Glomerular visceral epithelial cell (primary cell): Measurements from ENCODE around the gene ITPR1.

Source experiments
- DNase-seq: peaks from one replicate; pipeline ENCODE4 v3.0.0-alpha.2; 2016; ENCODE audit errors: extremely low spot score

Gene ITPR1

GRCh38 chr3:4643904-4644547, 150.9 kb downstream of the ITPR1 start:
- DNase-seq = no peak

- DNase-seq = no peak
These were observed 151.8 kb downstream of the ITPR1 start for GRCh38 chr3:4644951-4645350.

- no peak for DNase-seq
These were observed 152.3 kb downstream of the ITPR1 start for GRCh38 chr3:4645468-4645867.

GRCh38 chr3:4647411-4647810, 154.3 kb downstream of the ITPR1 start:
- no peak for DNase-seq

GRCh38 chr3:4655145-4656045, 162.2 kb downstream of the ITPR1 start:
- DNase-seq = no peak

GRCh38 chr3:4656059-4656458, 162.9 kb downstream of the ITPR1 start:
- DNase-seq = peak; percentile 68

- no peak for DNase-seq
These were observed 163.6 kb downstream of the ITPR1 start for GRCh38 chr3:4656626-4657328.

- no peak for DNase-seq
These were observed 167.8 kb downstream of the ITPR1 start for GRCh38 chr3:4660936-4661335.

- DNase-seq = no peak
These were observed 171.3 kb downstream of the ITPR1 start for GRCh38 chr3:4664412-4664811.

- DNase-seq = no peak
These were observed 172.0 kb downstream of the ITPR1 start for GRCh38 chr3:4665197-4665596.

- no peak for DNase-seq
These were observed 172.9 kb downstream of the ITPR1 start for GRCh38 chr3:4666071-4666470.

GRCh38 chr3:4670352-4670751, 177.2 kb downstream of the ITPR1 start:
- no peak for DNase-seq

- no peak for DNase-seq
These were observed 179.7 kb downstream of the ITPR1 start for GRCh38 chr3:4672725-4673275.

GRCh38 chr3:4674216-4674615, 181.1 kb downstream of the ITPR1 start:
- DNase-seq = no peak

- DNase-seq = no peak
These were observed 182.6 kb downstream of the ITPR1 start for GRCh38 chr3:4675704-4676103.

GRCh38 chr3:4678320-4678719, 185.2 kb downstream of the ITPR1 start:
- DNase-seq = no peak

- DNase-seq = no peak
These were observed 187.1 kb downstream of the ITPR1 start for GRCh38 chr3:4680227-4680691.

GRCh38 chr3:4680871-4681300, 187.7 kb downstream of the ITPR1 start:
- peak; percentile 86 for DNase-seq

GRCh38 chr3:4681301-4681700, 188.2 kb downstream of the ITPR1 start:
- no peak for DNase-seq

GRCh38 chr3:4684117-4684516, 191.0 kb downstream of the ITPR1 start:
- no peak for DNase-seq

- DNase-seq = no peak
These were observed 191.8 kb downstream of the ITPR1 start for GRCh38 chr3:4684976-4685375.
